IPS-20b (cell line): Measurements from ENCODE around the gene DRAXIN.
A peak's percentile ranks its signal among the peaks of the same experiment; 100 is the strongest.

Source experiments
- H3K27ac ChIP-seq: one replicate; pipeline ENCODE4 v1.5.1; 2013; ENCODE audit warnings: low read length
- H3K27me3 ChIP-seq: 2 replicates; pipeline ENCODE4 v1.6.1; 2013; ENCODE audit warnings: mild to moderate bottlenecking, low read length, inconsistent platforms; ENCODE audit not compliant: insufficient read depth
- H3K36me3 ChIP-seq: 2 replicates; pipeline ENCODE4 v1.6.1; 2013; ENCODE audit warnings: low read depth, mild to moderate bottlenecking, inconsistent platforms, low read length, moderate library complexity; ENCODE audit not compliant: insufficient read depth
- H3K4me1 ChIP-seq: 2 replicates; pipeline ENCODE4 v1.6.1; 2013; ENCODE audit warnings: mild to moderate bottlenecking, control low read depth, inconsistent platforms, low read length, moderate library complexity; ENCODE audit not compliant: insufficient read depth
- H3K4me3 ChIP-seq: 2 replicates; pipeline ENCODE4 v1.5.1; 2013; ENCODE audit warnings: mild to moderate bottlenecking, low read length, inconsistent platforms
- H3K9ac ChIP-seq: 2 replicates; pipeline ENCODE4 v1.6.1; 2013; ENCODE audit warnings: low read depth, mild to moderate bottlenecking, inconsistent platforms, low read length, moderate library complexity
- H3K9me3 ChIP-seq: 2 replicates; pipeline ENCODE4 v1.6.1; 2013; ENCODE audit warnings: mild to moderate bottlenecking, low read depth, low read length, inconsistent platforms; ENCODE audit not compliant: insufficient read depth

DRAXIN gene

DNA sequence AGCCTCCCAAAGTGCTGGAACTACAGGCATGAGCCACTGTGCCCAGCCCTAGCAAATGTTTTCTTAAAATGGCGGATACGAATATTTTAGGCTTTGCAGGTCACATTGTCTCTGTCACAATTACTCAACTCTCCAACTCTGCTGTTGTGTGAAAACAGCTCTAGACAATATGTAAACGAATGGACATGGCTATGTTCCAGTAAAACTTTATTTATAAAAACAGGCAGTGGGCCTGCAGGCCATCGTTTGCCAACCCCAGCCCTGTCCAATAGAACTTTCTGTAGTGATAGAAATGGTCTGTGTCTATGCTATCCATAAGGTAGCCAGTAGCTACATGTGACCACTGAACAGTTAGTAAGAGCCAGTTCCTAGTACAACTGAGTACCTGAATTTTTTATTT is 31.8 kb upstream of the DRAXIN start:
- H3K9ac ChIP-seq, result no peak overlapping the region
- H3K27ac ChIP-seq, result no peak overlapping the region
- H3K4me3 ChIP-seq, result no peak overlapping the region
- peaks cover 19% of the 10 kb centered on the region for H3K36me3 ChIP-seq
- H3K27me3 ChIP-seq, result peaks cover 22% of the 10 kb centered on the region
- H3K9me3 ChIP-seq, result no peaks in the 10 kb centered on the region
- H3K4me1 ChIP-seq, result no peaks in the 10 kb centered on the region

GRCh38 chr1:11661103-11661502 is 30.4 kb upstream of the DRAXIN start:
- Histone ChIP-seq H3K27ac (no peak overlapping the region), H3K9ac (no peak overlapping the region), H3K27me3 (peaks cover 13% of the 10 kb centered on the region; the same call in 1 of the 2 replicates), H3K4me1 (no peaks in the 10 kb centered on the region), H3K36me3 (peaks cover 19% of the 10 kb centered on the region), H3K4me3 (no peak overlapping the region), H3K9me3 (no peaks in the 10 kb centered on the region)

- H3K27ac ChIP-seq, result no peak overlapping the region
- peak overlapping the region; percentile 53; the same call in 1 of the 2 replicates for H3K4me3 ChIP-seq
- no peaks in the 10 kb centered on the region for H3K9me3 ChIP-seq
- no peaks in the 10 kb centered on the region for H3K4me1 ChIP-seq
- peaks cover 15% of the 10 kb centered on the region for H3K36me3 ChIP-seq
- 0 out of 2 replicates have a peak overlapping the region, but pooled peaks have one; percentile 30 for H3K9ac ChIP-seq
- H3K27me3 ChIP-seq, result peaks cover 13% of the 10 kb centered on the region; the same call in 1 of the 2 replicates
These were observed 27.0 kb upstream of the DRAXIN start for GRCh38 chr1:11664336-11665065.

DNA sequence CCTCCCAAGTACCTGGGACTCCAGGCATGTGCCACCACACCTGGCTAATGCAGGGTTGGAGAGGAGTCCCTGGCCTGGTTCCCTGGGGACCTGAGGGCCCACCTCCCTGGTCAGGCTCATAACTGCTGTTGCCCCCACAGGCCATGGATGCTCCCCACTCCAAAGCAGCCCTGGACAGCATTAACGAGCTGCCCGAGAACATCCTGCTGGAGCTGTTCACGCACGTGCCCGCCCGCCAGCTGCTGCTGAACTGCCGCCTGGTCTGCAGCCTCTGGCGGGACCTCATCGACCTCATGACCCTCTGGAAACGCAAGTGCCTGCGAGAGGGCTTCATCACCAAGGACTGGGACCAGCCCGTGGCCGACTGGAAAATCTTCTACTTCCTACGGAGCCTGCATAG is 23.0 kb upstream of the DRAXIN start:
- Histone ChIP-seq H3K4me1 (no peaks in the 10 kb centered on the region), H3K27me3 (peaks cover 4% of the 10 kb centered on the region; the same call in 1 of the 2 replicates), H3K9ac (no peak overlapping the region), H3K27ac (no peak overlapping the region), H3K36me3 (peaks cover 40% of the 10 kb centered on the region), H3K4me3 (no peak overlapping the region), H3K9me3 (no peaks in the 10 kb centered on the region)

- Histone ChIP-seq H3K27me3 (no peaks in the 10 kb centered on the region), H3K4me3 (no peak overlapping the region), H3K27ac (no peak overlapping the region), H3K36me3 (peaks cover 61% of the 10 kb centered on the region), H3K4me1 (no peaks in the 10 kb centered on the region), H3K9me3 (no peaks in the 10 kb centered on the region), H3K9ac (no peak overlapping the region)
These were observed 20.8 kb upstream of the DRAXIN start for GRCh38 chr1:11670747-11671146.

- Histone ChIP-seq H3K27me3 (no peaks in the 10 kb centered on the region), H3K36me3 (peaks cover 65% of the 10 kb centered on the region), H3K9ac (no peak overlapping the region), H3K4me1 (no peaks in the 10 kb centered on the region), H3K4me3 (no peak overlapping the region), H3K27ac (no peak overlapping the region), H3K9me3 (no peaks in the 10 kb centered on the region)
These were observed 20.3 kb upstream of the DRAXIN start for GRCh38 chr1:11671205-11671543.

DNA sequence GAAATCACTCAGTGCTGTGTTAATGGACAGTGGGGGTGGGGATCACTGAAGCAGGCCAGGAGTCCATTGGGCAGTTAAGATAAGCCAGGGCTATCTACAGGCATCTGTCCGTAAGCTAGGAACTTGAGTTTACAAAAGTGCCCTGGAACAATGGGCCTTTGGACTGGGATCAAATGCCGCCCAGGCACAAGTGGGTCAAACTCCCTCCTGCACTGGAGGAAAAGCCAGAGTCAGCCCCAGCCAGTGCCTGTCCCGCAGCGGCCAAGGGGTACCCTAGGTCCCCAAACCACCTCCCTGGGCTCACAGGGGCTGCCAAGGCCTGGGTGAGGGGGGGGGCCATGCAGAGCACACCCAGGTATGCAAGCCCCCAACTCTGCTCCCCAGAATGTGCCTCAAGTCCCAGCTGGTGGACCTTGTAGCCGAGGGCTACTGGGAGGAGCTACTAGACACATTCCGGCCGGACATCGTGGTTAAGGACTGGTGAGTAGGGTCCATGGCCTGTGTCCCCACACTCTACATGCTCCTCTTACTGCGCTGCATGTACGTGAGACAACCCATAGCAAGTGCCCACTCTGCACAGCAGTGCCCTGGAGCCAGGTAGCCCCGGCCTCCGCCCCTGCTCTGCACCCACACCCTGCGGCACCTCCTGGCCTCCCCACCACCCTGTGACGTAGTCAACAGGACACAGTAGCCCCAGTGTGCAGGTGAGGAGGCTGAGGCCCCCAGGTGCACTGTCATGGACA is 19.8 kb upstream of the DRAXIN start:
- Histone ChIP-seq H3K4me1 (no peaks in the 10 kb centered on the region), H3K27me3 (no peaks in the 10 kb centered on the region), H3K36me3 (peaks cover 70% of the 10 kb centered on the region), H3K4me3 (no peak overlapping the region), H3K27ac (no peak overlapping the region), H3K9ac (no peak overlapping the region), H3K9me3 (no peaks in the 10 kb centered on the region)

GRCh38 chr1:11673089-11673769 is 18.3 kb upstream of the DRAXIN start:
- no peaks in the 10 kb centered on the region for H3K27me3 ChIP-seq
- H3K9ac ChIP-seq, result no peak overlapping the region
- H3K36me3 ChIP-seq, result peaks cover 79% of the 10 kb centered on the region
- no peak overlapping the region for H3K4me3 ChIP-seq
- H3K27ac ChIP-seq, result no peak overlapping the region
- no peaks in the 10 kb centered on the region for H3K9me3 ChIP-seq
- no peaks in the 10 kb centered on the region for H3K4me1 ChIP-seq

DNA sequence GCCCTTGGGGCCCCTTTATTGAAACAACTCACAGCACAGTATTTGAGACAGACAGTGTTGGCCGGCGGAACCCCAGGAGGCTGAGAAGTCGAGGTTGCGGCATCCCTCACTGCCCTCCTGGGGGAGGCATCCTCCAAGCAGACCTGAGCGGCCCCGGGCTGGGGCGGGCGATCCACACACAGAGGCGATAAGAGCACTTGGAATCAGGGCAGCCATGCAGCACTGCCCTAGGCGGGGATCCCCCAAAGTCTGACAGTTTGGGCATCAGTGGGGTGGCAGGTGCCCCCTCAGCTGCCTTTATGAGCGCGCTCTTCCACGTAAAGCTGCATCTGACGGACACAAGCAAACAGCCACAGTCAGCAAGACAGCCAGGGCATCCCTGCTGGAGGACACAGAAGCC is 17.0 kb upstream of the DRAXIN start:
- Histone ChIP-seq H3K36me3 (peaks cover 89% of the 10 kb centered on the region), H3K9me3 (no peaks in the 10 kb centered on the region), H3K27ac (no peak overlapping the region), H3K27me3 (no peaks in the 10 kb centered on the region), H3K9ac (no peak overlapping the region), H3K4me3 (no peak overlapping the region), H3K4me1 (no peaks in the 10 kb centered on the region)

- Histone ChIP-seq H3K9me3 (no peaks in the 10 kb centered on the region), H3K4me1 (no peaks in the 10 kb centered on the region), H3K9ac (no peak overlapping the region), H3K4me3 (no peak overlapping the region), H3K36me3 (peaks cover 89% of the 10 kb centered on the region), H3K27me3 (no peaks in the 10 kb centered on the region), H3K27ac (no peak overlapping the region)
These were observed 16.2 kb upstream of the DRAXIN start for GRCh38 chr1:11675325-11675724.

- H3K4me3 ChIP-seq, result no peak overlapping the region
- H3K36me3 ChIP-seq, result peaks cover 79% of the 10 kb centered on the region
- H3K4me1 ChIP-seq, result no peaks in the 10 kb centered on the region
- no peaks in the 10 kb centered on the region for H3K9me3 ChIP-seq
- H3K27ac ChIP-seq, result no peak overlapping the region
- no peaks in the 10 kb centered on the region for H3K27me3 ChIP-seq
- no peak overlapping the region for H3K9ac ChIP-seq
These were observed 15.0 kb upstream of the DRAXIN start for GRCh38 chr1:11676386-11677103.
